Measurements from ENCODE around the gene KCNJ3.

GRCh38 chr2:154898269-154898668 lies 199.8 kb downstream of the KCNJ3 start:
- TF ChIP-seq ZNF468 (CRISPR knock-in tag; IDR thresholded peaks at IDR 0.05) = no peak
- TF ChIP-seq ZNF44 (CRISPR knock-in tag; IDR thresholded peaks at IDR 0.05) = no peak
- no peak for TF ChIP-seq EP300 (IDR thresholded peaks at IDR 0.05; ENCODE audit: low read depth in 2 of 2, low read length in 2 of 2)
- no peak for TF ChIP-seq EP300 (CRISPR knock-in tag; IDR thresholded peaks at IDR 0.05; ENCODE audit: borderline replicate concordance)
- TF ChIP-seq CTCF (CRISPR knock-in tag; IDR thresholded peaks at IDR 0.05) = no peak
- no peak for TF ChIP-seq MAX (IDR thresholded peaks at IDR 0.05)
- no peak for TF ChIP-seq NFAT5 (CRISPR knock-in tag; IDR thresholded peaks at IDR 0.05)
- no peak for TF ChIP-seq POLR2A (IDR thresholded peaks at IDR 0.05; ENCODE audit: insufficient read depth in 1 of 2, low read depth in 2 of 2, low read length in 2 of 2)
- no peak for TF ChIP-seq ZNF772 (CRISPR knock-in tag; IDR thresholded peaks at IDR 0.05)
- TF ChIP-seq ZNF335 (CRISPR knock-in tag; IDR thresholded peaks at IDR 0.05) = no peak
